Islet of Langerhans (tissue), 1 donor: ENCODE data around the gene DNAJC24.
"Not testable (repeated sequence)": the region's sequence is repeated elsewhere in the genome, so short reads cannot be mapped to it uniquely, and the experiment has no call there.

Experiments
- FAIRE-seq: peaks from one replicate; lab custom pipeline; 2011; peaks lifted over from hg19 to GRCh38; lab: Jason Lieb, UNC

DNAJC24 gene

GRCh38 chr11:31369348-31370329 is at the start of gene DNAJC24, which contains the start of gene DCDC1:
Gene DNAJC24 (plus strand): TSS chr11:31369860. CDS start chr11:31370749, 889 bp downstream.
Gene DCDC1 (minus strand): TSS chr11:31369739. CDS start chr11:31328280, 41,459 bp downstream.
- peak; percentile 94 for FAIRE-seq

- FAIRE-seq: not testable (repeated sequence)
These were observed 48.2 kb upstream of the DNAJC24 start for GRCh38 chr11:31321494-31321893.

- FAIRE-seq: no peak
These were observed 46.5 kb upstream of the DNAJC24 start for GRCh38 chr11:31323145-31323544.

- no peak for FAIRE-seq
These were observed 44.5 kb upstream of the DNAJC24 start for GRCh38 chr11:31325160-31325559.

GRCh38 chr11:31326470-31327148 is 43.1 kb upstream of the DNAJC24 start:
- FAIRE-seq: peak; percentile 38

- FAIRE-seq: no peak
These were observed 42.2 kb upstream of the DNAJC24 start for GRCh38 chr11:31327417-31327816.

GRCh38 chr11:31328697-31329096 is 41.0 kb upstream of the DNAJC24 start:
- FAIRE-seq: no peak

- FAIRE-seq: no peak
These were observed 31.9 kb upstream of the DNAJC24 start for GRCh38 chr11:31337806-31338205.

- no peak for FAIRE-seq
These were observed 28.6 kb upstream of the DNAJC24 start for GRCh38 chr11:31340903-31341572.

GRCh38 chr11:31351168-31351567 is 18.5 kb upstream of the DNAJC24 start:
- peak; percentile 85 for FAIRE-seq

- FAIRE-seq: peak; percentile 30
These were observed 14.5 kb upstream of the DNAJC24 start for GRCh38 chr11:31355131-31355530.

- FAIRE-seq: no peak
These were observed 13.8 kb upstream of the DNAJC24 start for GRCh38 chr11:31355817-31356216.

- FAIRE-seq: no peak
These were observed 7.9 kb upstream of the DNAJC24 start for GRCh38 chr11:31361743-31362142.

- FAIRE-seq: no peak
These were observed 2.9 kb upstream of the DNAJC24 start for GRCh38 chr11:31366795-31367194.

GRCh38 chr11:31375879-31376278 is 6.2 kb downstream of the DNAJC24 start:
- FAIRE-seq: no peak

GRCh38 chr11:31383116-31383515 is 13.5 kb downstream of the DNAJC24 start:
- FAIRE-seq: no peak

GRCh38 chr11:31387379-31387778 is 17.7 kb downstream of the DNAJC24 start:
- FAIRE-seq: no peak

GRCh38 chr11:31397239-31397834 is 27.7 kb downstream of the DNAJC24 start:
- FAIRE-seq: peak; percentile 100

GRCh38 chr11:31404614-31405013 is 35.0 kb downstream of the DNAJC24 start:
- FAIRE-seq: no peak

- peak; percentile 9 for FAIRE-seq
These were observed 38.5 kb downstream of the DNAJC24 start for GRCh38 chr11:31408201-31408600.

- FAIRE-seq: peak; percentile 71
These were observed 43.3 kb downstream of the DNAJC24 start for GRCh38 chr11:31412946-31413345.

- no peak for FAIRE-seq
These were observed 44.7 kb downstream of the DNAJC24 start for GRCh38 chr11:31414338-31414737.
